Naive thymus-derived CD4-positive, alpha-beta T cell (primary cell): ENCODE data around the gene F11R. TPM values are rescaled to one million over a fixed set of nuclear protein-coding genes. Genes with fewer than 3 reads are reported as not detected.

Source experiments
- ATAC-seq: fragments of 150-1000 bp; cut with Tn5 transposase; 2 replicates; pipeline ENCODE4 v1.10.0; 2021; ENCODE audit warnings: mild to moderate bottlenecking, moderate library complexity
- CTCF ChIA-PET: fragments of 350-600 bp; sonication (Branson Sonifier 250); formaldehyde crosslinking; loops from one replicate; lab custom pipeline; 2021; ENCODE audit warnings: antibody characterized with exemption; lab: Charles Lee
- POLR2A ChIA-PET: fragments of 350-600 bp; sonication (Branson Sonifier 250); formaldehyde crosslinking; loops from one replicate; lab custom pipeline; 2021; ENCODE audit warnings: antibody characterized with exemption, inconsistent platforms; lab: Charles Lee
- DNase-seq, 9 donors: peaks; one replicate each; pipeline versions ENCODE4 v3.0.0 to v3.0.0-alpha.2; 2020 to 2022; ENCODE audit warnings: mixed read lengths in 1 of 9
- H3K27ac ChIP-seq: one replicate; pipeline ENCODE4 v1.7.0; 2013; ENCODE audit warnings: mild to moderate bottlenecking, low read depth, low read length, moderate library complexity
- H3K27me3 ChIP-seq, 2 donors: one replicate each; pipeline ENCODE4 v1.7.0; 2013; ENCODE audit warnings: low read length in 2 of 2, mild to moderate bottlenecking in 2 of 2, moderate library complexity in 2 of 2; ENCODE audit not compliant: control insufficient read depth in 2 of 2, insufficient read depth in 2 of 2
- H3K36me3 ChIP-seq, 3 experiments: 1 replicate in 2 of 3; 2 replicates in 1 of 3; pipeline ENCODE4 v1.7.0; 2013; ENCODE audit warnings: low read length in 3 of 3, mild to moderate bottlenecking in 3 of 3, moderate library complexity in 1 of 3; ENCODE audit not compliant: insufficient read depth in 3 of 3, control insufficient read depth in 2 of 3
- H3K4me1 ChIP-seq, 2 donors: one replicate each; pipeline ENCODE4 v1.7.0; 2013; ENCODE audit warnings: low read length in 2 of 2, mild to moderate bottlenecking in 2 of 2, moderate library complexity in 1 of 2; ENCODE audit not compliant: control insufficient read depth in 2 of 2, insufficient read depth in 2 of 2
- H3K4me3 ChIP-seq: 2 replicates; pipeline ENCODE4 v1.7.0; 2013; ENCODE audit warnings: mild to moderate bottlenecking, low read length
- H3K9me3 ChIP-seq, 3 experiments: 1 replicate in 2 of 3; 2 replicates in 1 of 3; pipeline ENCODE4 v1.7.0; 2013; ENCODE audit warnings: low read length in 3 of 3; ENCODE audit not compliant: control insufficient read depth in 2 of 3
- H3K27ac Mint-ChIP-seq, 9 donors: one replicate each; pipeline ENCODE4 v1.8.0; 2020 to 2022; ENCODE audit warnings: mixed read lengths in 9 of 9, mild to moderate bottlenecking in 8 of 9, moderate library complexity in 5 of 9, inconsistent platforms in 2 of 9
- H3K27me3 Mint-ChIP-seq, 5 donors: one replicate each; pipeline ENCODE4 v1.8.0; 2021 to 2022; ENCODE audit warnings: mixed read lengths in 5 of 5, mild to moderate bottlenecking in 1 of 5
- H3K36me3 Mint-ChIP-seq, 5 donors: one replicate each; pipeline ENCODE4 v1.8.0; 2020 to 2022; ENCODE audit warnings: mixed read lengths in 5 of 5, mild to moderate bottlenecking in 3 of 5, inconsistent platforms in 1 of 5
- H3K4me1 Mint-ChIP-seq, 7 donors: one replicate each; pipeline ENCODE4 v1.8.0; 2020 to 2022; ENCODE audit warnings: mixed read lengths in 7 of 7, mild to moderate bottlenecking in 3 of 7, inconsistent platforms in 1 of 7
- H3K4me3 Mint-ChIP-seq, 10 donors: one replicate each; pipeline ENCODE4 v1.8.0; 2020 to 2022; ENCODE audit warnings: mild to moderate bottlenecking in 10 of 10, mixed read lengths in 10 of 10, moderate library complexity in 6 of 10, inconsistent platforms in 2 of 10
- H3K9me3 Mint-ChIP-seq, 11 donors: one replicate each; pipeline ENCODE4 v1.8.0; 2020 to 2022; ENCODE audit warnings: mixed read lengths in 11 of 11, mild to moderate bottlenecking in 4 of 11, inconsistent platforms in 1 of 11, moderate library complexity in 1 of 11
- intact Hi-C, 2 donors: fragments of 100-400 bp; cut with micrococcal nuclease; formaldehyde crosslinking; loops; one replicate each; pipeline ENCODE4 v1.15.1; 2023
- polyA plus RNA-seq, 2 donors: library from polyadenylated mRNA; unstranded; fragments of 300-500 nt; fragmentation: Illumina TruSeq; gene quantifications; one replicate each; pipeline ENCODE4 v1.2.3, GENCODE V29; 2021
- total RNA-seq, 6 experiments: library from RNA in 5 of 6; stranded (reverse) in 5 of 6; gene quantifications; 1 replicate in 5 of 6; 2 replicates in 1 of 6; pipeline ENCODE4 v1.2.3 and lab custom pipeline; 2021 to 2026

F11R gene
- total RNA-seq (10 to 100 TPM; 11.3 to 23.7 (median 16.5) TPM), polyA plus RNA-seq (10 to 100 TPM; 12.7 to 14.4 TPM), total RNA-seq (lab: John Stamatoyannopoulos, UW) (16.8 reads per million, percentile 46 among the genes with 10 or more reads in this experiment)

- Histone ChIP-seq H3K9me3 (no peaks in the 10 kb centered on the region), H3K4me1 (peaks cover 11 to 17% of the 10 kb centered on the region in 2 donors), H3K36me3 (no peaks in the 10 kb centered on the region), H3K27me3 (no peaks in the 10 kb centered on the region), H3K4me3 (peak within 1 kb of the TSS; percentile 75), H3K27ac (peak within 1 kb of the TSS; percentile 72)
- peak; percentile 50 for ATAC-seq
- ChIA-PET POLR2A (interaction anchor here (0.6 to 3.8 kb wide), 18 partner anchors 8 to 446 kb away, joined by 3 to 45 read pairs (median 5); partner anchors contain the start of genes ARHGAP30, NIT1, PFDN2 and TOMM40L), CTCF (interaction anchor here (0.6 to 2.7 kb wide), 8 partner anchors 12 to 286 kb away, joined by 3 to 10 read pairs (median 5); partner anchors contain the start of gene KLHDC9)
- H3K36me3 Mint-ChIP-seq, result peaks cover 0 to 8% (median 0%) of the 10 kb centered on the region in 5 donors
- peak in 5 of 9 donors; percentile 30 to 61 (median 34) for DNase-seq
- peaks cover 24 to 51% (median 49%) of the 10 kb centered on the region in 7 donors for H3K4me1 Mint-ChIP-seq
- H3K4me3 Mint-ChIP-seq, result peak within 1 kb of the TSS; percentile 87 to 97 (median 91)
- H3K27ac Mint-ChIP-seq, result peak within 1 kb of the TSS; percentile 79 to 96 (median 93)
- intact Hi-C loops, result loop anchor here (1.0 kb wide), 6 partner anchors 7 to 49 kb away; partner anchors contain the start of genes TSTD1 (in 2 of the 2), ARHGAP30 (in 1 of the 2) and USF1 (in 1 of the 2)
- peaks cover 0 to 1% (median 0%) of the 10 kb centered on the region in 11 donors for H3K9me3 Mint-ChIP-seq
- H3K27me3 Mint-ChIP-seq, result no peaks in the 10 kb centered on the region
Observed at GRCh38 chr1:161020509-161021164, at the start of gene F11R. TSS of gene F11R (minus strand) at chr1:161021152. CDS start at chr1:161021073, 79 bp downstream.

DNA sequence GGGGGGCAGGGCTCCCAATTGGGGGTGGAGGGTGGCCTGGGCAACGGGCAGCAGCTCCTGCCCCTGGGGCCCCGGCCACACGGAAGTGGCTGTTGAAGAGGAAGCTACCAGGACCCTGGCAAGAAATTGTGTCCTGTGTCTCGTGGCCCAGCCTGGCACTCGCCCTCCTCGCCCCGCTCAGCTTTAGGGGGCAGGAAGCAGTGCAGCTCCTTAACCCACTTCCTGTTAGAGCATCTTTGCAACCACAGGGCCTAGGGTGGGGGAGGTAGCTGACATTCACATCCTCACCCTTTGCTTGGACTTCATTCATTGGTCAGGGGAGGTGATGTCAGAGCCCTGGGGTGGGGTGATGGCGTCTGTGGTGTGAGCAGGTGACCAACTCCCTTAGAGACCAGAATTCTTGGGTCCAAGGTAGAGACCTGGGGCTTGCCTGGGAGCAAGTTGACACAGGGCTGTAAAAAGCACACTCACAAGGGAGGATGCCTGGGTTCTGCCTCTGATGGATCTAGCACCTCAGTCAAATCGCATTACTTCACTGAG lies 48.8 kb upstream of the F11R start, which contains the start of gene ARHGAP30:
ARHGAP30 (minus strand) TSS at position 161 of the 540 bp plus-strand sequence. CDS start 267 bp downstream, outside the sequence.
- CTCF ChIA-PET, result interaction anchor here (0.5 to 6.7 kb wide), 11 partner anchors 15 to 394 kb away, joined by 3 to 120 read pairs (median 5); partner anchors contain the start of genes KLHDC9, TSTD1 and USF1
- H3K27me3 ChIP-seq, result no peaks in the 10 kb centered on the region
- peak within 1 kb of the TSS; percentile 93 for H3K27ac ChIP-seq
- H3K36me3 ChIP-seq, result peaks cover 0 to 18% (median 4%) of the 10 kb centered on the region in 3 experiments
- no peaks in the 10 kb centered on the region for H3K27me3 Mint-ChIP-seq
- H3K36me3 Mint-ChIP-seq, result peaks cover 6 to 32% (median 10%) of the 10 kb centered on the region in 5 donors
- H3K9me3 ChIP-seq, result no peaks in the 10 kb centered on the region
- DNase-seq (peak; percentile 55 to 89 (median 87)), ATAC-seq (peak; percentile 86)
- POLR2A ChIA-PET, result interaction anchor here (0.6 to 10.9 kb wide), 25 partner anchors 9 to 245 kb away, joined by 3 to 377 read pairs (median 6); partner anchors contain the start of genes DEDD, F11R, KLHDC9 and NIT1
- H3K4me1 Mint-ChIP-seq, result peaks cover 31 to 65% (median 54%) of the 10 kb centered on the region in 7 donors
- H3K4me3 Mint-ChIP-seq, result peak within 1 kb of the TSS; percentile 88 to 100 (median 98)
- H3K4me3 ChIP-seq, result peak within 1 kb of the TSS; percentile 95
- H3K27ac Mint-ChIP-seq, result peak within 1 kb of the TSS; percentile 91 to 99 (median 95)
- H3K4me1 ChIP-seq, result peaks cover 37 to 47% of the 10 kb centered on the region in 2 donors
- peaks cover 0 to 1% (median 0%) of the 10 kb centered on the region in 11 donors for H3K9me3 Mint-ChIP-seq
- intact Hi-C loops, result loop anchor here (1.0 kb wide), 7 partner anchors 10 to 232 kb away; partner anchors contain the start of genes F11R (in 1 of the 2) and UFC1 (in 1 of the 2)

GRCh38 chr1:161069241-161069640 lies 48.3 kb upstream of the F11R start:
- ChIA-PET CTCF (interaction anchor here (0.7 to 6.7 kb wide), 7 partner anchors 14 to 394 kb away, joined by 3 to 120 read pairs (median 8); partner anchors contain the start of genes KLHDC9, TSTD1 and USF1), POLR2A (interaction anchor here (0.6 to 10.9 kb wide), 24 partner anchors 9 to 258 kb away, joined by 3 to 377 read pairs (median 7); partner anchors contain the start of genes DEDD, F11R, KLHDC9 and NIT1)
- H3K36me3 ChIP-seq, result peaks cover 0 to 24% (median 4%) of the 10 kb centered on the region in 3 experiments
- H3K4me3 Mint-ChIP-seq, result peak overlapping the region; percentile 88 to 100 (median 98)
- H3K4me1 Mint-ChIP-seq, result peaks cover 37 to 71% (median 59%) of the 10 kb centered on the region in 7 donors
- peaks cover 6 to 38% (median 14%) of the 10 kb centered on the region in 5 donors for H3K36me3 Mint-ChIP-seq
- ATAC-seq (no peak), DNase-seq (peak in 3 of 9 donors; percentile 5 to 14 (median 14))
- intact Hi-C loops, result loop anchor here (1.0 kb wide), 4 partner anchors 10 to 232 kb away; partner anchors contain the start of gene F11R (in 1 of the 2)
- no peaks in the 10 kb centered on the region for H3K9me3 Mint-ChIP-seq
- peak overlapping the region; percentile 95 for H3K4me3 ChIP-seq
- peaks cover 43 to 52% of the 10 kb centered on the region in 2 donors for H3K4me1 ChIP-seq
- peak overlapping the region; percentile 91 to 99 (median 95) for H3K27ac Mint-ChIP-seq
- H3K27me3 ChIP-seq, result no peaks in the 10 kb centered on the region
- peak overlapping the region; percentile 93 for H3K27ac ChIP-seq
- H3K9me3 ChIP-seq, result no peaks in the 10 kb centered on the region
- no peaks in the 10 kb centered on the region for H3K27me3 Mint-ChIP-seq

GRCh38 chr1:161068306-161069234 lies 47.6 kb upstream of the F11R start:
- peaks cover 0 to 27% (median 4%) of the 10 kb centered on the region in 3 experiments for H3K36me3 ChIP-seq
- H3K4me1 ChIP-seq, result peaks cover 50 to 58% of the 10 kb centered on the region in 2 donors
- peaks cover 44 to 77% (median 66%) of the 10 kb centered on the region in 7 donors for H3K4me1 Mint-ChIP-seq
- peaks cover 6 to 43% (median 19%) of the 10 kb centered on the region in 5 donors for H3K36me3 Mint-ChIP-seq
- H3K9me3 ChIP-seq, result no peaks in the 10 kb centered on the region
- POLR2A ChIA-PET, result interaction anchor here (0.6 to 10.9 kb wide), 18 partner anchors 8 to 257 kb away, joined by 3 to 377 read pairs (median 10); partner anchors contain the start of genes DEDD, F11R, KLHDC9 and NIT1
- H3K27me3 ChIP-seq, result no peaks in the 10 kb centered on the region
- peak overlapping the region; percentile 88 to 100 (median 98) for H3K4me3 Mint-ChIP-seq
- intact Hi-C loops, result loop anchor here (1.0 kb wide), 10 partner anchors 9 to 231 kb away; partner anchors contain the start of genes F11R (in 2 of the 2), NIT1 (in 2 of the 2), PFDN2 (in 2 of the 2) and USF1 (in 2 of the 2)
- peak overlapping the region; percentile 91 to 99 (median 95) for H3K27ac Mint-ChIP-seq
- CTCF ChIA-PET, result interaction anchor here (0.6 to 6.7 kb wide), 7 partner anchors 13 to 71 kb away, joined by 3 to 120 read pairs (median 5); partner anchors contain the start of genes KLHDC9, TSTD1 and USF1
- H3K9me3 Mint-ChIP-seq, result no peaks in the 10 kb centered on the region
- ATAC-seq (peak; percentile 85), DNase-seq (peak; percentile 50 to 88 (median 82))
- H3K27me3 Mint-ChIP-seq, result no peaks in the 10 kb centered on the region
- peak overlapping the region; percentile 95 for H3K4me3 ChIP-seq
- peak overlapping the region; percentile 93 for H3K27ac ChIP-seq

- H3K4me1 Mint-ChIP-seq, result peaks cover 50 to 86% (median 75%) of the 10 kb centered on the region in 7 donors
- Histone ChIP-seq H3K4me3 (peak overlapping the region; percentile 95), H3K27me3 (no peaks in the 10 kb centered on the region), H3K9me3 (no peaks in the 10 kb centered on the region), H3K4me1 (peaks cover 55 to 62% of the 10 kb centered on the region in 2 donors), H3K36me3 (peaks cover 0 to 35% (median 4%) of the 10 kb centered on the region in 3 experiments), H3K27ac (peak overlapping the region; percentile 93)
- DNase-seq (no peak), ATAC-seq (no peak)
- peaks cover 6 to 48% (median 19%) of the 10 kb centered on the region in 5 donors for H3K36me3 Mint-ChIP-seq
- H3K27ac Mint-ChIP-seq, result peak overlapping the region; percentile 91 to 99 (median 95)
- ChIA-PET CTCF (interaction anchor here (0.6 to 1.8 kb wide), 2 partner anchors 31 to 48 kb away, joined by 3 to 8 read pairs; partner anchors contain the start of gene KLHDC9), POLR2A (interaction anchor here (5.7 to 10.9 kb wide), 2 partner anchors 22 to 32 kb away, joined by 66 to 377 read pairs; partner anchors contain the start of genes KLHDC9, TSTD1 and USF1)
- H3K9me3 Mint-ChIP-seq, result no peaks in the 10 kb centered on the region
- H3K4me3 Mint-ChIP-seq, result peak overlapping the region; percentile 88 to 100 (median 98)
- intact Hi-C loops, result no loop called here
- no peaks in the 10 kb centered on the region for H3K27me3 Mint-ChIP-seq
Observed at GRCh38 chr1:161066694-161067093, 45.7 kb upstream of the F11R start.
